Mesenchymal stem cell (in vitro differentiated cells and primary cell): Measurements from ENCODE around the gene RNF222.

ENCODE experiments used
- DNase-seq: peaks from one replicate; pipeline ENCODE4 v3.0.0-alpha.2; 2013
- H2AFZ ChIP-seq: one replicate; pipeline ENCODE4 v1.6.1; 2013; ENCODE audit warnings: low read depth, mild to moderate bottlenecking, control low read depth, inconsistent platforms, low read length, moderate library complexity
- H2AK5ac ChIP-seq: 2 replicates; pipeline ENCODE4 v1.6.1; 2013; ENCODE audit warnings: low read length, moderate library complexity, mild to moderate bottlenecking, inconsistent platforms; ENCODE audit not compliant: severe bottlenecking
- H2BK120ac ChIP-seq: one replicate; pipeline ENCODE4 v1.6.1; 2013; ENCODE audit warnings: low read depth, mild to moderate bottlenecking, inconsistent platforms, low read length, moderate library complexity
- H2BK12ac ChIP-seq, 2 experiments: one replicate each; pipeline ENCODE4 v1.6.1; 2013; ENCODE audit warnings: inconsistent platforms in 2 of 2, low read length in 2 of 2, mild to moderate bottlenecking in 2 of 2, moderate library complexity in 2 of 2, control low read depth in 1 of 2
- H2BK15ac ChIP-seq: one replicate; pipeline ENCODE4 v1.6.1; 2013; ENCODE audit warnings: mild to moderate bottlenecking, low read depth, inconsistent platforms; ENCODE audit not compliant: poor library complexity, severe bottlenecking
- H2BK5ac ChIP-seq: 2 replicates; pipeline ENCODE4 v1.6.1; 2013; ENCODE audit warnings: low read depth, mild to moderate bottlenecking, low read length, control low read depth, inconsistent platforms; ENCODE audit not compliant: poor library complexity, severe bottlenecking
- H3K14ac ChIP-seq, 2 experiments: one replicate each; pipeline ENCODE4 v1.6.1; 2013; ENCODE audit warnings: inconsistent platforms in 2 of 2, low read length in 2 of 2, control low read depth in 1 of 2, mild to moderate bottlenecking in 1 of 2, moderate library complexity in 1 of 2
- H3K18ac ChIP-seq, 2 experiments: one replicate each; pipeline ENCODE4 v1.6.1; 2013; ENCODE audit warnings: inconsistent platforms in 2 of 2, low read length in 2 of 2, control low read depth in 1 of 2, low read depth in 1 of 2, mild to moderate bottlenecking in 1 of 2
- H3K23ac ChIP-seq, 2 experiments: one replicate each; pipeline ENCODE4 v1.6.1; 2013; ENCODE audit warnings: inconsistent platforms in 2 of 2, low read length in 2 of 2, mild to moderate bottlenecking in 2 of 2, moderate library complexity in 2 of 2, control low read depth in 1 of 2
- H3K27ac ChIP-seq: 2 replicates; pipeline ENCODE4 v1.5.1; 2013; ENCODE audit warnings: mild to moderate bottlenecking, moderate library complexity, low read length, control low read depth, inconsistent platforms; ENCODE audit not compliant: poor library complexity, severe bottlenecking
- H3K27me3 ChIP-seq, 2 experiments: 2 replicates each; pipeline versions ENCODE4 v1.6.1 to v1.7.0; 2013; ENCODE audit warnings: low read length in 2 of 2, mild to moderate bottlenecking in 2 of 2, moderate library complexity in 2 of 2, control low read depth in 1 of 2, inconsistent platforms in 1 of 2; ENCODE audit not compliant: control insufficient read depth in 1 of 2, insufficient read depth in 1 of 2
- H3K36me3 ChIP-seq, 2 experiments: 2 replicates each; pipeline versions ENCODE4 v1.6.1 to v1.7.0; 2013; ENCODE audit warnings: low read length in 2 of 2, control low read depth in 1 of 2, inconsistent platforms in 1 of 2, low read depth in 1 of 2, mild to moderate bottlenecking in 1 of 2; ENCODE audit not compliant: insufficient read depth in 2 of 2, control insufficient read depth in 1 of 2
- H3K4ac ChIP-seq, 2 experiments: one replicate each; pipeline ENCODE4 v1.6.1; 2013; ENCODE audit warnings: inconsistent platforms in 2 of 2, low read length in 2 of 2, mild to moderate bottlenecking in 2 of 2, moderate library complexity in 2 of 2, control low read depth in 1 of 2, low read depth in 1 of 2
- H3K4me1 ChIP-seq: 2 replicates; pipeline ENCODE4 v1.6.1; 2013; ENCODE audit warnings: low read depth, low read length, control low read depth; ENCODE audit not compliant: control insufficient read depth, insufficient read depth
- H3K4me2 ChIP-seq: 2 replicates; pipeline ENCODE4 v1.6.1; 2013; ENCODE audit warnings: low read length, mild to moderate bottlenecking, inconsistent platforms; ENCODE audit not compliant: poor library complexity, severe bottlenecking
- H3K4me3 ChIP-seq, 2 experiments: 2 replicates each; pipeline versions ENCODE4 v1.5.1 to v1.7.0; 2013; ENCODE audit warnings: low read length in 2 of 2, mild to moderate bottlenecking in 2 of 2, control low read depth in 1 of 2, low read depth in 1 of 2; ENCODE audit not compliant: insufficient read depth in 1 of 2
- H3K79me1 ChIP-seq: replicated peaks from 2 replicates; pipeline ENCODE4 v1.6.1; 2013; ENCODE audit warnings: mild to moderate bottlenecking, control low read depth, low read length, inconsistent platforms; ENCODE audit not compliant: poor library complexity, severe bottlenecking
- H3K9ac ChIP-seq: 2 replicates; pipeline ENCODE4 v1.7.0; 2013; ENCODE audit warnings: mild to moderate bottlenecking, low read length, moderate library complexity
- H3K9me3 ChIP-seq: 2 replicates; pipeline ENCODE4 v1.7.0; 2013; ENCODE audit warnings: mild to moderate bottlenecking, low read length; ENCODE audit not compliant: control insufficient read depth
- H4K8ac ChIP-seq: one replicate; pipeline ENCODE4 v1.6.1; 2013; ENCODE audit warnings: inconsistent platforms, mild to moderate bottlenecking, low read length, moderate library complexity
- H4K91ac ChIP-seq: one replicate; pipeline ENCODE4 v1.6.1; 2013; ENCODE audit warnings: mild to moderate bottlenecking, low read length, inconsistent platforms
- WGBS: methylation state at CpG from one replicate; pipeline ENCODE4 v1.1.7; 2013; ENCODE audit warnings: mixed read lengths; 5-methylcytosine and 5-hydroxymethylcytosine counted together

RNF222 gene

GRCh38 chr17:8386841-8387240 is 10.8 kb downstream of the RNF222 start:
- Histone ChIP-seq H3K18ac (no peak overlapping the region), H3K36me3 (peaks cover 0 to 3% of the 10 kb centered on the region in 2 experiments), H3K14ac (no peak overlapping the region), H3K27me3 (no peaks in the 10 kb centered on the region), H2BK15ac (no peak overlapping the region), H3K23ac (no peak overlapping the region), H4K91ac (no peak overlapping the region), H3K4me2 (no peak overlapping the region), H4K8ac (no peak overlapping the region), H3K4me1 (peaks cover 17% of the 10 kb centered on the region), H2BK12ac (no peak overlapping the region), H3K9ac (no peak overlapping the region), H2BK120ac (no peak overlapping the region), H3K27ac (no peak overlapping the region), H3K4me3 (no peak overlapping the region), H2AFZ (no peak overlapping the region), H2BK5ac (no peak overlapping the region), H3K4ac (no peak overlapping the region), H3K79me1 (no peaks in the 10 kb centered on the region), H2AK5ac (no peak overlapping the region), H3K9me3 (no peaks in the 10 kb centered on the region)
- no peak for DNase-seq
- 42% methylated on average over 6 of the region's 6 CpGs for WGBS

GRCh38 chr17:8384801-8385378 is 12.7 kb downstream of the RNF222 start:
- H3K36me3 ChIP-seq = peaks cover 5 to 22% of the 10 kb centered on the region in 2 experiments
- WGBS = 7% methylated on average over 10 of the region's 12 CpGs

GRCh38 chr17:8383143-8383822 is 14.3 kb downstream of the RNF222 start, which contains the start of gene RPL26:
TSS of gene RPL26 (minus strand) at chr17:8383193. CDS start at chr17:8382310, 883 bp downstream.
- peak within 1 kb of the TSS; percentile 80 to 96 for H3K4me3 ChIP-seq
- no peak within 1 kb of the TSS for H2AK5ac ChIP-seq
- H4K8ac ChIP-seq = peak within 1 kb of the TSS; percentile 97
- peaks cover 10 to 38% of the 10 kb centered on the region in 2 experiments for H3K36me3 ChIP-seq
- H2AFZ ChIP-seq = peak within 1 kb of the TSS; percentile 59
- peak within 1 kb of the TSS in 1 of 2 experiments; percentile 99 for H3K14ac ChIP-seq
- H3K4me2 ChIP-seq = peak within 1 kb of the TSS; percentile 80
- H3K9me3 ChIP-seq = no peaks in the 10 kb centered on the region
- peaks cover 16% of the 10 kb centered on the region for H3K4me1 ChIP-seq
- H3K23ac ChIP-seq = peak within 1 kb of the TSS in 1 of 2 experiments; percentile 95
- DNase-seq = peak; percentile 99
- peak within 1 kb of the TSS; percentile 93 for H4K91ac ChIP-seq
- H3K79me1 ChIP-seq = no peaks in the 10 kb centered on the region
- H3K27me3 ChIP-seq = no peaks in the 10 kb centered on the region
- H3K4ac ChIP-seq = peak within 1 kb of the TSS; percentile 83 to 88
- peak within 1 kb of the TSS; percentile 98 for H3K9ac ChIP-seq
- WGBS = under 1% methylated on average over 52 of the region's 55 CpGs
- peak within 1 kb of the TSS; percentile 96 for H2BK15ac ChIP-seq
- peak within 1 kb of the TSS; percentile 89 for H2BK120ac ChIP-seq
- peak within 1 kb of the TSS; percentile 78 to 98 for H3K18ac ChIP-seq
- peak within 1 kb of the TSS; percentile 20 to 52 for H2BK12ac ChIP-seq
- H3K27ac ChIP-seq = peak within 1 kb of the TSS; percentile 95
- peak within 1 kb of the TSS; percentile 98 for H2BK5ac ChIP-seq

More at GRCh38 chr17:8384801-8385378, 12.7 kb downstream of the RNF222 start:
- DNase-seq = peak; percentile 95
- Histone ChIP-seq H3K9me3 (no peaks in the 10 kb centered on the region), H3K9ac (peak overlapping the region; percentile 98), H3K14ac (no peak overlapping the region), H3K27me3 (no peaks in the 10 kb centered on the region), H3K79me1 (no peaks in the 10 kb centered on the region), H4K91ac (peak overlapping the region; percentile 71), H3K27ac (peak overlapping the region; percentile 83), H4K8ac (peak overlapping the region; percentile 89), H2BK120ac (peak overlapping the region; percentile 89), H3K4ac (peak overlapping the region; percentile 52 to 64), H2BK15ac (no peak overlapping the region), H3K4me1 (peaks cover 16% of the 10 kb centered on the region), H2BK12ac (peak overlapping the region; percentile 29 to 50), H2AFZ (peak overlapping the region; percentile 46), H3K4me3 (peak overlapping the region in 1 of 2 experiments; percentile 96), H3K23ac (no peak overlapping the region), H2BK5ac (no peak overlapping the region), H3K4me2 (no peak overlapping the region), H2AK5ac (peak overlapping the region; percentile 95), H3K18ac (peak overlapping the region; percentile 79 to 86)

- no peak overlapping the region for H2BK15ac ChIP-seq
- no peak overlapping the region for H4K91ac ChIP-seq
- H4K8ac ChIP-seq = no peak overlapping the region
- H3K79me1 ChIP-seq = no peaks in the 10 kb centered on the region
- peak overlapping the region in 1 of 2 experiments; percentile 52 for H3K4ac ChIP-seq
- H3K23ac ChIP-seq = no peak overlapping the region
- H3K9me3 ChIP-seq = no peaks in the 10 kb centered on the region
- H3K4me1 ChIP-seq = peaks cover 16% of the 10 kb centered on the region
- peak overlapping the region; percentile 98 for H2BK5ac ChIP-seq
- no peaks in the 10 kb centered on the region for H3K27me3 ChIP-seq
- H3K14ac ChIP-seq = no peak overlapping the region
- H2AK5ac ChIP-seq = no peak overlapping the region
- no peak overlapping the region for H3K4me2 ChIP-seq
- peak overlapping the region; percentile 80 to 96 for H3K4me3 ChIP-seq
- peaks cover 14 to 42% of the 10 kb centered on the region in 2 experiments for H3K36me3 ChIP-seq
- no peak overlapping the region for H2BK12ac ChIP-seq
- no peak overlapping the region for H2BK120ac ChIP-seq
- H2AFZ ChIP-seq = no peak overlapping the region
- H3K9ac ChIP-seq = peak overlapping the region; percentile 98
- WGBS = under 1% methylated on average over 15 of the region's 15 CpGs
- DNase-seq = no peak
- peak overlapping the region; percentile 33 to 44 for H3K18ac ChIP-seq
- peak overlapping the region; percentile 95 for H3K27ac ChIP-seq
Observed at GRCh38 chr17:8382880-8383142, 14.8 kb downstream of the RNF222 start.
